GM12872 (cell line): ENCODE data around the gene PEF1.

Experiments used
- CTCF ChIP-seq: IDR thresholded peaks from 3 replicates; pipeline ENCODE4 v1.5.1; 2011; ENCODE audit warnings: low read depth, mild to moderate bottlenecking, low read length, moderate library complexity; ENCODE audit not compliant: insufficient read depth

Gene PEF1

GRCh38 chr1:31653717-31654473, 9.2 kb upstream of the PEF1 start:
- TF ChIP-seq CTCF, result no peak

GRCh38 chr1:31652891-31653499, 8.3 kb upstream of the PEF1 start:
- TF ChIP-seq CTCF, result no peak

- no peak for TF ChIP-seq CTCF
Observed at GRCh38 chr1:31651766-31652165, 7.1 kb upstream of the PEF1 start.

GRCh38 chr1:31651089-31651420, 6.4 kb upstream of the PEF1 start:
- TF ChIP-seq CTCF, result no peak

- no peak for TF ChIP-seq CTCF
Observed at GRCh38 chr1:31650161-31651088, 5.7 kb upstream of the PEF1 start.

- TF ChIP-seq CTCF, result no peak
Observed at GRCh38 chr1:31648641-31649357, 4.1 kb upstream of the PEF1 start.

GRCh38 chr1:31648190-31648589, 3.5 kb upstream of the PEF1 start:
- no peak for TF ChIP-seq CTCF
